Hindlimb muscle (tissue), 1 donor: Measurements from ENCODE around the gene SHC4. TPM values are rescaled to one million over a fixed set of nuclear protein-coding genes. Genes with fewer than 3 reads are reported as not detected.
"Not testable (repeated sequence)": the region's sequence is repeated elsewhere in the genome, so short reads cannot be mapped to it uniquely, and the experiment has no call there.

Source experiments
- DNase-seq: peaks from one replicate; pipeline ENCODE4 v3.0.0-alpha.2; 2013
- polyA plus RNA-seq: library from polyadenylated mRNA; unstranded; fragments of 120-200 nt; gene quantifications from one replicate; pipeline ENCODE4 v1.2.1, GENCODE V29; 2013; ENCODE audit not compliant: insufficient read length

The SHC4 gene
- polyA plus RNA-seq, 1 donor: 1.7 TPM

GRCh38 chr15:48877630-48878595 lies 85.8 kb downstream of the SHC4 start, which contains the start of gene EID1:
Gene EID1, plus strand, starts transcription at chr15:48878134. Its CDS starts 43 bp downstream, at chr15:48878177.
- DNase-seq: peak; percentile 99

GRCh38 chr15:48876057-48876456 lies 87.7 kb downstream of the SHC4 start:
- DNase-seq: no peak

DNA sequence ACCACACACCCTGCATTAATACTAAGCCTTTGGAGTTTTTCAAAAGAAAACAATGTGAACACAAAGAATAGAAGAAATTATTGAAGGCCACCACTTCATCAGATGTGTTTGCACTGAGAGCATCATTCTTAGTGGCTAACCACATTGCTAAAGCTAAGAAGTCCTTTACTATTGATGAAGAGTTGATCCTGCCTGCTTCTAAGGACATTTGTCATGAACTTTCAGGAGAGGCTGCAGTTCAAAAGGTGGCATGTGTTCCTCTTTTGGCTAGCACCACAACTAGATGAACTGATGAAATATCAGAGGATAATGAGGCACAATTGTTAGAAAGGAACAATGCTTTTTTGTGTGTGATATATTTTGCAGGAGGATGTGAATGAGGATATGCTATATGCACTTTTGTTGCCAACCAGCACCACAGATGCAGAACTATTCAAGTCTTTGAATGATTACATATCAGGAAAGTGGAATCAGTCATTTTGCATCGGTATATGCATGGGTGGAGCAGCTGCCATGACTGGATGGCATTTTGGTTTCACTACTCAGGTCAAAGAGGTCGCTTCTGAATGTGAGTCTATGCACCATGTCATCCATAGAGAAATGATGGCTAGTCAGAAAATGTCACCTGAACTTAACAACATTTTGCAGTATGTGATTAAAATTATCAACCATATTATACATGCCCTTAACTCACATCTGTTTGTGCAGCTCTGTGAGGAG lies 88.3 kb downstream of the SHC4 start:
- DNase-seq: no peak

DNA sequence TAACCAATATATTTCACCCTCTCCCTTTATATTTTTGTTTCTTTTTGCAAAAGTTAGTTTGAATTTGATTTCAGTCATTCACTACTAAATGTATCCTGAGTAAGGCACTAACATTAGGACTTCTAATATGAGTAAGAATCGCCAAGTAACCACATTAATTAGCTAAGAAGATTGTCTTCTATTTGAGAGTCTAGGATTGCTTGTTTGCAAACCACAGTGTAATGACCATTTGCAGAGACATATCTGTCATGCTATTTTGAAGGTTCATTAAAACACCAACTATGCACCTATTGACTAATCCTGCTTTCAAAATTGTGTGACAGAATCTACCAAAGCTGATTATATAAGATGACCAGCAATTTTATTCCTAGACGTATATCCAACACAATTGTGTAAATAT lies 91.1 kb downstream of the SHC4 start:
- no peak for DNase-seq

DNA sequence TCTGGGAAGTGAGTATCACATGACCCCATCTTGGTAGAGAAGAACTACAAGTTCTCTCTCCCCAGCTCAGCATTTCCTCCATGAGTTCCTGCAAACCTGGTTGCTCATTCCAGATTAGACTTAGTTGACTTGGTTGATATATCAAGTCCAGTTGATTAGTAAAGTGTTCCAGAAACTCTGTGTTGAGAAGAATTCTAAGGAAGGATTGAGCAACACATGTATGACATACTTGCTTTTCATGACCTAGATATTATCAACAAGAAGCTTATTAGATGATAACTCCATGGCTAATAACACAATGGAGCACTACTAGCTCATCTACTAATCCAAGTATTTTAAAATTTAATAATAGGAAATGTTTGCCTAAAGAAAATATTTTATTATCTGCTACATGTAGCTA lies 92.2 kb downstream of the SHC4 start:
- no peak for DNase-seq

- no peak for DNase-seq
Observed at GRCh38 chr15:48869966-48870365, 93.8 kb downstream of the SHC4 start.

- DNase-seq: no peak
Observed at GRCh38 chr15:48868536-48868935, 95.2 kb downstream of the SHC4 start.

DNA sequence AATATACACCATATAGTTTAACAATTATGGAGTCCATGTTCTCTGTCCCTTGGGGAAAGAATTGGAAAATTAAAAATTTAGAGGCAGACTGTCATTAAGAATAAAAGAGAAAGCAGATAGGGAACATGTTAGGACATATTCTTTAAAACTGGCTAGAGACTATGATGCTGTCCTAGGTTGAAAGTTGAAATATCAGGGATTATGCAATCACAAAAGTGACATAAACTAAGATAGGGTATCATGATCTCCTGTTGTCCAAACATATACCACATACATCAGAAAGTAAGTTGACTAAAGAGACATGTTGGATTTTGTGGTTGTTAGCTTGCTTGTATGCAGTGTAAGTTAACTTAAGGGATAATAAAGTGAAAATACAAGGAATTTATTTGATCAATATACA lies 95.7 kb downstream of the SHC4 start:
- DNase-seq: no peak

GRCh38 chr15:48866141-48866563 lies 97.6 kb downstream of the SHC4 start:
- DNase-seq: no peak

GRCh38 chr15:48865370-48866079 lies 98.2 kb downstream of the SHC4 start:
- no peak for DNase-seq

DNA sequence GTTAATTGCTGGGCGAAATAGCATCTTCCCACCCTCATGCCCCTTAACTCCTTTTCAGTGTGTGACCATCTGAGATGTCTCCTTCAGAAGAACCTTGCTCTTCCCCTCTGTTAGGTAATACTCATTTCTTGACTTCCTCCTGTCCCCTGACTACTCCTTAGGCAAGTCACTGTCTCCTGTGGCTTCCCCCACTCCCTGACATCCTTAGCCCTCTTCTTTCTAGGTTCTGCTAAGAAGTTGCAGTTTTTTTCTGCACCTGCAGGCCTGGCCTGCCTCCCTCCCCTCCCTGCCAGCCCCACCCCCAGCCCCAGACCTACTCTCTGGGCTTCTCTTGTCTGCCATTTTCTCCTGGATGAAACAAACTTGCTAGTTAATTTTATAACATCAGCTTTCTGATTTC lies 101.0 kb downstream of the SHC4 start:
- DNase-seq: no peak

GRCh38 chr15:48861813-48862431 lies 101.8 kb downstream of the SHC4 start:
- DNase-seq: peak; percentile 61

- no peak for DNase-seq
Observed at GRCh38 chr15:48859426-48859825, 104.3 kb downstream of the SHC4 start.

GRCh38 chr15:48858401-48858800 lies 105.3 kb downstream of the SHC4 start:
- DNase-seq: no peak

DNA sequence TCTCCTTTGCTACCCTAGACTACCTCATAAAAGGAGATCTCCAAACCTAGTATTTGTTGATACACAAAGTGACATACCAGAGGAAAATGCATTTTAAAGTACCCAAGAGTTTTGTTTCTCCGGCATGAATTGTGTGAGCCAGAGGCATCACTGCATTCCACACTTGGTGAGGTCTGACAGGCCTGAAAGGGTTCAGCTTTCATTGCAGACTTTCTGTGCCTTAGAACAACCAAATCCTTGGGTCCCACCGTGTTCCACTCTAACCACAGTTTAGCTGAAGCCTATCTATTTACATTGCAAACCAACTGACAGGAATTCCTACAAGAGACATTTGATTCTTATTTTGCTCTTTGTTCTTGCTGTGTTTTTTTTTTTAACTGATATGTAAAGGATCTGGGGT lies 106.8 kb downstream of the SHC4 start:
- DNase-seq: no peak

GRCh38 chr15:48855501-48856440 lies 107.9 kb downstream of the SHC4 start:
- peak; percentile 47 for DNase-seq

GRCh38 chr15:48854434-48854833 lies 109.3 kb downstream of the SHC4 start:
- not testable (repeated sequence) for DNase-seq

DNA sequence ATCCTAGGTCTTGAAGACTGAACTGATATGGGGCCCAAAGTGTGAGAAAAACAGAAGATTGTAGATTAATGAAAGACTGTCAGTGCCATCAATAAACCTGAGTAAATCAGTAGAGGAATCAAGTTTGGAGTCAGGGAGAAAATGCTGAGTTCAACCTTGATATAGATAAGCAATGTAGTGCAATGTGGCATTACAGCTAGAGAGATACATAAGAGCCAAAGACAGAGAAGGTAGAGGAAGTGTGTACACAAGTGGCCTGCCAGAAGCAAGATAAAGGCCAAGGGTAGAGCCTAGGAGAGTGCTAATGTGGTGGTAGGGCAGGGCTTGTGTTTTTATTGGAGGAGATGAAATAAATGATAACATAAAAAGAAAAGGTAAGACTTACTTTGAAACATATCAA lies 111.8 kb downstream of the SHC4 start:
- no peak for DNase-seq

DNA sequence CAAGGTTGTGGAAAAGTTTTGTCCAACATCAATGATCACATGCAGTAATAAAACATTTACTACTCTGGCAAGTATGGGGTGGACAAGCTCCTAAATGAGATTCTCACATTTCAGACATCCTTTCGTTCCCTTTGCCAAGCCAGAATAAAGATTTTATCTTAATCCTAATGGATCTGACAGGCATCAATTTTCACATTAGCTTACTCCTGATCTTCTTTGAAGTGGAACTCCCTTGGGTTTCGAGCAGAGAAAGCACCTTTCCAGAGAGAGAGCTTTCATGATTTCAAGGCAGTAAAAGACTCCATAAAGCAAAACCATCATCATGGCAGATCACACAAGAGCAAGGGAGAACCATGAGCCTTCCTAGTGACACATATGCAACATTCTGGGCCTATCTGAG lies 113.1 kb downstream of the SHC4 start:
- no peak for DNase-seq

DNA sequence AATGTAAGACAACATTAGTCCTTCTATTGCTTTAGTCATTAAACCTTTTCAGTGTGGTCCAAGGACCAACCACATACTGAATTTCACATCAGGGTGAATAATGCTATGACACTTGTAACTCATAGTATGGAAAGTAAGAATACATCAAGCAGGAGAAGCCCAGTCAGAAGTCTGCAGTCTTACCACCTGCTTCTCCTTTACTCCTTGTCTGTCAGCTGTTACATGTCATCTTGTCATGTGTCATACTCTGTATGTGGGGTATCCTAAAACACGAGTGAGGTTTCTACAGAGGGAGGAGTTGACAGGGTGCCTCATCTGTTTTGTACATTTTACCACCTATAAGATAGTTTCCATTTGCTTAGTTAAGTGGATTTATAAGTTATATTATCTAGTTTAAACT lies 118.6 kb downstream of the SHC4 start:
- DNase-seq: no peak

DNA sequence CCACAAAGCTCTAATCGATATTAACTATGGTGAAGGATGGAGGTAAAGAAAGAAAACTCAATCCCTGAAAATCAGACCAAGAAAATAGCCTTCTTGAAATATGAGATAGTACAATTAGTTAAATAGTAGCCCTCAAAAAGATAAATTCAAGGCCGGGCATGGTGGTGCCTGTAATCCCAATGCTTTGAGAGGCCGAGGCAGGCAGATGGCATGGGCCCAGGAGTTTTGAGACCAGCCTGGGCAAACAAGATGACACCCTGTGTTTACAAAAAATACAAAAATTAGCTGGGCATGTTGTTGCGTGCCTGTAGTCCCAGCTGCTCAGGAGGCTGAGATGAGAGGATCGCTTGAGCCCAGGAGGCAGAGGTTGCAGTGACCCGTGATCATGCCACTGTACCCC lies 121.2 kb downstream of the SHC4 start:
- no peak for DNase-seq
